K562 (cell line): ENCODE measurements around the gene DBNDD1. TPM values are rescaled to one million over a fixed set of nuclear protein-coding genes. Genes with fewer than 3 reads are reported as not detected.

ENCODE experiments used
- ATAC-seq: fragments of 200-7000 bp; cut with Tn5 transposase; 3 replicates; pipeline ENCODE4 v1.9.1; 2020; ENCODE audit warnings: moderate library complexity
- BruUV-seq: library from RNA; stranded (reverse); fragments of 400-500 nt; replicated peaks from 2 replicates; lab custom pipeline; 2021; lab: Mats Ljungman, UMichigan
- CTCF ChIA-PET: fragments of 300-600 bp; formaldehyde crosslinking; extraction: SDS; loops from one replicate; lab custom pipeline; 2021; ENCODE audit warnings: low intra/inter-chr PET ratio; lab: Yijun Ruan, JAX
- POLR2A ChIA-PET: fragments of 300-600, 350-650 bp; sonication (Branson Sonifier 250); formaldehyde crosslinking; extraction: SDS; loops from one replicate; lab custom pipeline; 2021; ENCODE audit warnings: antibody characterized with exemption, inconsistent platforms; lab: Yijun Ruan, JAX
- DNase-seq, 4 experiments: peaks; one replicate each; pipeline versions ENCODE4 v3.0.0 to v3.0.0-alpha.2; 2011 to 2018; ENCODE audit warnings: low spot score in 3 of 4, mixed read lengths in 3 of 4; ENCODE audit errors: extremely low read depth in 1 of 4
- FAIRE-seq: peaks from 2 replicates; lab custom pipeline; 2011; peaks lifted over from hg19 to GRCh38; lab: Jason Lieb, UNC
- H2AFZ ChIP-seq: 2 replicates; pipeline ENCODE4 v1.6.0; 2011; ENCODE audit warnings: low read depth, low read length, control low read depth, inconsistent platforms
- H3K27ac ChIP-seq: fragments of 200-600 bp; 3 replicates; pipeline ENCODE4 v1.8.0; 2011; ENCODE audit warnings: low read depth, mild to moderate bottlenecking, control low read depth, inconsistent platforms, low read length, moderate library complexity, mixed read lengths; ENCODE audit errors: extremely low read depth
- H3K27me3 ChIP-seq, 2 experiments: fragments of 300-600 bp in 1 of 2; 2 replicates in 1 of 2; 3 replicates in 1 of 2; pipeline versions ENCODE4 v1.6.0 to v1.8.0; 2011; ENCODE audit warnings: inconsistent platforms in 2 of 2, low read length in 2 of 2, mild to moderate bottlenecking in 1 of 2, mixed read lengths in 1 of 2, moderate library complexity in 1 of 2; ENCODE audit not compliant: control insufficient read depth in 2 of 2, insufficient read depth in 2 of 2
- H3K36me3 ChIP-seq: fragments of 300-600 bp; 3 replicates; pipeline ENCODE4 v1.8.0; 2011; ENCODE audit warnings: mild to moderate bottlenecking, low read length, inconsistent platforms; ENCODE audit not compliant: control insufficient read depth, insufficient read depth
- H3K4me1 ChIP-seq, 2 experiments: fragments of 200-600 bp in 1 of 2; replicated peaks in 1 of 2; 2 replicates in 1 of 2; 3 replicates in 1 of 2; pipeline versions ENCODE4 v1.5.1 to v1.8.0; 2011; ENCODE audit warnings: inconsistent platforms in 2 of 2, low read length in 2 of 2, mild to moderate bottlenecking in 1 of 2, mixed read lengths in 1 of 2, moderate library complexity in 1 of 2; ENCODE audit not compliant: control insufficient read depth in 2 of 2, insufficient read depth in 2 of 2
- H3K4me2 ChIP-seq: 2 replicates; pipeline ENCODE4 v1.6.1; 2011; ENCODE audit warnings: low read length, control low read depth, inconsistent platforms, mixed read lengths; ENCODE audit not compliant: insufficient read depth
- H3K4me3 ChIP-seq: fragments of 200-600 bp; sonication (generic), shearing (Covaris generic); 2 replicates; pipeline ENCODE4 v1.5.1; 2016; ENCODE audit warnings: control low read depth, inconsistent platforms
- H3K79me2 ChIP-seq: fragments of 200-600 bp; 3 replicates; pipeline ENCODE4 v1.8.0; 2011; ENCODE audit warnings: low read length, inconsistent platforms; ENCODE audit not compliant: control insufficient read depth, insufficient read depth
- H3K9ac ChIP-seq, 2 experiments: 2 replicates each; pipeline versions ENCODE4 v1.6.0 to v1.6.1; 2011; ENCODE audit warnings: low read depth in 2 of 2, low read length in 2 of 2, control low read depth in 1 of 2, inconsistent platforms in 1 of 2, mild to moderate bottlenecking in 1 of 2, mixed read lengths in 1 of 2; ENCODE audit not compliant: insufficient read depth in 1 of 2
- H3K9me1 ChIP-seq: one replicate; pipeline ENCODE4 v1.6.0; 2011; ENCODE audit warnings: inconsistent platforms, mild to moderate bottlenecking, low read length, moderate library complexity; ENCODE audit not compliant: control insufficient read depth, insufficient read depth
- H3K9me3 ChIP-seq: replicated peaks from 2 replicates; pipeline ENCODE4 v1.5.1; 2011; ENCODE audit warnings: low read depth, low read length, inconsistent platforms; ENCODE audit not compliant: control insufficient read depth, insufficient read depth
- H4K20me1 ChIP-seq: replicated peaks from 2 replicates; pipeline ENCODE4 v1.6.1; 2011; ENCODE audit warnings: low read length, inconsistent platforms, mixed read lengths; ENCODE audit not compliant: control insufficient read depth, insufficient read depth
- ADNP ChIP-seq: fragments of 200-800 bp; sonication (Bioruptor generic); IDR thresholded peaks from 2 replicates; pipeline ENCODE4 v1.6.1; 2016; ENCODE audit warnings: missing genetic modification characterization, missing compliant biosample characterization
- MCM3 ChIP-seq: fragments of 450-650 bp; IDR thresholded peaks from 2 replicates; pipeline ENCODE4 v1.6.1; 2016
- MCM5 ChIP-seq: fragments of 450-650 bp; IDR thresholded peaks from 2 replicates; pipeline ENCODE4 v1.6.1; 2016; ENCODE audit warnings: low read depth
- POLR2G ChIP-seq: fragments of 200-400 bp; formaldehyde crosslinking; IDR thresholded peaks from 2 replicates; pipeline ENCODE4 v1.6.1; 2017; ENCODE audit warnings: low read depth, mild to moderate bottlenecking, antibody characterized with exemption, low read length, moderate library complexity
- SIN3A ChIP-seq, 2 experiments: fragments of 150-350 bp in 1 of 2; IDR thresholded peaks; 2 replicates each; pipeline ENCODE4 v1.6.1; 2011 to 2016; ENCODE audit warnings: borderline replicate concordance in 2 of 2, low read depth in 2 of 2, low read length in 2 of 2, mild to moderate bottlenecking in 2 of 2, moderate library complexity in 2 of 2; ENCODE audit not compliant: control insufficient read depth in 1 of 2
- SPI1 ChIP-seq: IDR thresholded peaks from 2 replicates; pipeline ENCODE4 v1.6.1; 2011; ENCODE audit warnings: low read depth, low read length, control low read depth, borderline replicate concordance
- SREBF1 ChIP-seq: fragments of 150-350 bp; IDR thresholded peaks from 2 replicates; pipeline ENCODE4 v1.6.1; 2014; ENCODE audit warnings: antibody characterized with exemption, low read depth, low read length, borderline replicate concordance
- STAG1 ChIP-seq: sonication (generic); formaldehyde crosslinking; IDR thresholded peaks from 2 replicates; pipeline ENCODE4 v1.5.0; 2020; ENCODE audit warnings: missing genetic modification reagents, borderline replicate concordance
- TRIM25 ChIP-seq: fragments of 450-650 bp; IDR thresholded peaks from 2 replicates; pipeline ENCODE4 v1.7.0; 2016; ENCODE audit warnings: borderline replicate concordance
- TSC22D4 ChIP-seq: fragments of 450-650 bp; IDR thresholded peaks from 2 replicates; pipeline ENCODE4 v1.6.1; 2016; ENCODE audit warnings: missing genetic modification characterization, missing biosample characterization, control low read depth
- ZNF407 ChIP-seq: fragments of 450-650 bp; IDR thresholded peaks from 2 replicates; pipeline ENCODE4 v1.6.1; 2016; ENCODE audit warnings: low read depth
- ZNF561 ChIP-seq: fragments of 450-650 bp; formaldehyde crosslinking; conservative IDR thresholded peaks from 2 replicates; pipeline ENCODE4 v1.4.0; 2020; ENCODE audit warnings: mild to moderate bottlenecking, moderate library complexity
- whole genome bisulfite sequencing: fragments of 100-300 bp; shearing (Covaris generic); methylation state at CpG from one replicate; pipeline ENCODE4 v1.1.6; 2016; ENCODE audit warnings: low coverage, mixed read lengths; ENCODE audit not compliant: insufficient coverage; ENCODE audit errors: missing lambda C conversion rate; 5-methylcytosine and 5-hydroxymethylcytosine counted together
- in situ Hi-C: fragments of 300-500 bp; cut with MboI; formaldehyde crosslinking; loops from 4 replicates; pipeline ENCODE4 v1.15.0; 2018; ENCODE audit warnings: inconsistent platforms, mixed read lengths
- intact Hi-C: fragments of 100-400 bp; cut with micrococcal nuclease; formaldehyde crosslinking; loops from 2 replicates; pipeline ENCODE4 v1.14.2; 2022
- polyA plus RNA-seq, 8 experiments: library from polyadenylated mRNA; depleted of rRNA in 4 of 8; stranded (reverse) in 5 of 8; unstranded in 3 of 8; fragments of >200 nt; fragmentation: Nextera tagmentation in 2 of 8; fragmentation: Illumina TruSeq in 1 of 8; extraction: Ambion mirVana in 2 of 8; extraction: Trizol in 1 of 8; gene quantifications; 2 replicates each; pipeline versions ENCODE4 v1.2.1 to v1.2.3, GENCODE V29; 2011 to 2014; ENCODE audit warnings: inconsistent platforms in 1 of 8, missing spikeins in 1 of 8
- total RNA-seq, 7 experiments: library from RNA; depleted of rRNA in 6 of 7; stranded (reverse); fragments of >200 nt in 6 of 7; fragmentation: Illumina TruSeq in 2 of 7; extraction: Trizol in 2 of 7; gene quantifications; 2 replicates each; pipeline versions ENCODE4 v1.2.1 to v1.2.3, GENCODE V29; 2011 to 2021; ENCODE audit warnings: low replicate concordance in 1 of 7

Gene DBNDD1
- total and polyA plus RNA-seq, 9 of the 15 experiments (the other 6 are each of a cell fraction or from before 2014, with no cell fraction given), result 0.55 to 13.0 (median 5.8) TPM

- Histone ChIP-seq H3K4me2 (no peak overlapping the region), H3K9ac (no peak overlapping the region; a peak in 1 of 4 replicates), H3K79me2 (no peaks in the 10 kb centered on the region; the same call in 2 of the 3 replicates), H3K9me1 (no peaks in the 10 kb centered on the region), H3K27me3 (no peaks in the 10 kb centered on the region), H3K36me3 (peaks cover 3% of the 10 kb centered on the region; the same call in 2 of the 3 replicates), H4K20me1 (no peaks in the 10 kb centered on the region), H2AFZ (peak overlapping the region; percentile 57; the same call in 1 of the 2 replicates), H3K4me1 (peaks cover 18 to 30% of the 10 kb centered on the region in 2 experiments; a peak in 3 of 5 replicates), H3K4me3 (no peak overlapping the region), H3K27ac (no peak overlapping the region), H3K9me3 (0 out of 2 replicates have a peak, but pooled peaks cover 1% of the 10 kb centered on the region)
- ChIA-PET CTCF (no interaction called here), POLR2A (interaction anchor here (1.3 kb wide), 1 partner anchor 9 kb away, joined by 3 read pairs; no protein-coding TSS in a partner anchor)
- no peak for ATAC-seq
- 74% methylated on average over 17 of the region's 19 CpGs for WGBS
- no TSS peak for BruUV-seq
- in situ Hi-C loops (no loop called here), intact Hi-C loops (no loop called here)
- FAIRE-seq, result no peak
- DNase-seq, result no peak
- TF ChIP-seq TRIM25 (no peak), MCM5 (no peak), TSC22D4 (tag) (no peak), ADNP (tag) (no peak), SIN3A (IDR thresholded peaks at IDR 0.05; ENCODE audit: borderline replicate concordance in 2 of 2, control insufficient read depth in 1 of 2, low read depth in 2 of 2, low read length in 2 of 2) (no peak), ZNF407 (no peak), MCM3 (no peak), STAG1 (CRISPR knock-in tag) (no peak), SPI1 (no peak), ZNF561 (no peak), POLR2G (no peak), SREBF1 (no peak)
Observed at GRCh38 chr16:90048737-90049330, 29.6 kb upstream of the DBNDD1 start.
